ENCODE data around the gene FBRS.
A peak's percentile ranks its signal among the peaks of the same experiment; 100 is the strongest.

- TF ChIP-seq CTCF (CRISPR knock-in tag; IDR thresholded peaks at IDR 0.05), result no peak
- peak; percentile 58 for TF ChIP-seq ZNF687 (CRISPR knock-in tag; IDR thresholded peaks at IDR 0.05)
- no peak for TF ChIP-seq MTF1 (CRISPR knock-in tag; IDR thresholded peaks at IDR 0.05)
- TF ChIP-seq ZBTB10 (CRISPR knock-in tag; IDR thresholded peaks at IDR 0.05; ENCODE audit: borderline replicate concordance), result no peak
- TF ChIP-seq ISL2 (CRISPR knock-in tag; IDR thresholded peaks at IDR 0.05), result no peak
- no peak for TF ChIP-seq ZBTB37 (CRISPR knock-in tag; IDR thresholded peaks at IDR 0.05)
- TF ChIP-seq PITX1 (CRISPR knock-in tag; IDR thresholded peaks at IDR 0.05), result no peak
- no peak for TF ChIP-seq HDAC6 (IDR thresholded peaks at IDR 0.05; ENCODE audit: low read depth, low read length)
- no peak for TF ChIP-seq ZBTB49 (CRISPR knock-in tag; IDR thresholded peaks at IDR 0.05; ENCODE audit: borderline replicate concordance)
- no peak for TF ChIP-seq ZNF280D (CRISPR knock-in tag; IDR thresholded peaks at IDR 0.05)
- TF ChIP-seq CEBPB (IDR thresholded peaks at IDR 0.05; ENCODE audit: borderline replicate concordance, low read depth, low read length), result no peak
Measured at GRCh38 chr16:30659507-30660423, 1.5 kb downstream of the FBRS start.
